NCI-H2171 treated with DMSO at 0.1 percent for 48 hours (cell line): ENCODE results near the gene PPP1R9A.

ENCODE experiments used
- DNase-seq: peaks from one replicate; lab custom pipeline; 2025; lab: John Stamatoyannopoulos, UW

Gene PPP1R9A

GRCh38 chr7:95205665-95206225, 298.4 kb downstream of the PPP1R9A start:
- no peak for DNase-seq

- DNase-seq: no peak
These were observed 301.9 kb downstream of the PPP1R9A start for GRCh38 chr7:95209276-95209675.

GRCh38 chr7:95209788-95210187, 302.4 kb downstream of the PPP1R9A start:
- no peak for DNase-seq

GRCh38 chr7:95213148-95213547, 305.8 kb downstream of the PPP1R9A start:
- DNase-seq: no peak

GRCh38 chr7:95213809-95214492, 306.6 kb downstream of the PPP1R9A start:
- no peak for DNase-seq

- no peak for DNase-seq
These were observed 312.3 kb downstream of the PPP1R9A start for GRCh38 chr7:95219721-95220120.

GRCh38 chr7:95220328-95220727, 312.9 kb downstream of the PPP1R9A start:
- no peak for DNase-seq

- DNase-seq: no peak
These were observed 317.9 kb downstream of the PPP1R9A start for GRCh38 chr7:95225301-95225700.

GRCh38 chr7:95229301-95229700, 321.9 kb downstream of the PPP1R9A start:
- no peak for DNase-seq

GRCh38 chr7:95238252-95238943, 331.0 kb downstream of the PPP1R9A start:
- no peak for DNase-seq

- DNase-seq: no peak
These were observed 333.5 kb downstream of the PPP1R9A start for GRCh38 chr7:95240921-95241320.

GRCh38 chr7:95242266-95242665, 334.9 kb downstream of the PPP1R9A start:
- no peak for DNase-seq

GRCh38 chr7:95244616-95245015, 337.2 kb downstream of the PPP1R9A start:
- DNase-seq: no peak

- no peak for DNase-seq
These were observed 338.6 kb downstream of the PPP1R9A start for GRCh38 chr7:95245828-95246500.

GRCh38 chr7:95246831-95247370, 339.5 kb downstream of the PPP1R9A start:
- peak; percentile 84 for DNase-seq

GRCh38 chr7:95250571-95250970, 343.2 kb downstream of the PPP1R9A start:
- no peak for DNase-seq

GRCh38 chr7:95251966-95252365, 344.6 kb downstream of the PPP1R9A start:
- no peak for DNase-seq

GRCh38 chr7:95253986-95254385, 346.6 kb downstream of the PPP1R9A start:
- DNase-seq: no peak

GRCh38 chr7:95255691-95256090, 348.3 kb downstream of the PPP1R9A start:
- DNase-seq: no peak

GRCh38 chr7:95261895-95262415, 354.6 kb downstream of the PPP1R9A start:
- DNase-seq: no peak

- no peak for DNase-seq
These were observed 355.5 kb downstream of the PPP1R9A start for GRCh38 chr7:95262875-95263274.

GRCh38 chr7:95263785-95264362, 356.5 kb downstream of the PPP1R9A start:
- DNase-seq: no peak
